Myocyte (in vitro differentiated cells): ENCODE data around the gene GDPD2. TPM values are rescaled to one million over a fixed set of nuclear protein-coding genes. Genes with fewer than 3 reads are reported as not detected.
A peak's percentile ranks its signal among the peaks of the same experiment; 100 is the strongest.
"Not testable (repeated sequence)": the region's sequence is repeated elsewhere in the genome, so short reads cannot be mapped to it uniquely, and the experiment has no call there.

Experiments
- DNase-seq: peaks from one replicate; pipeline ENCODE4 v3.0.0-alpha.2; 2012; ENCODE audit warnings: low read depth
- polyA plus RNA-seq: library from polyadenylated mRNA; unstranded; fragments of >200 nt; gene quantifications from one replicate; pipeline ENCODE4 v1.2.1, GENCODE V29; 2012; ENCODE audit warnings: missing spikeins
- total RNA-seq: library from RNA; depleted of rRNA; stranded (reverse); fragments of >200 nt; gene quantifications from 2 replicates; pipeline ENCODE4 v1.2.3, GENCODE V29; 2014

GDPD2 gene
- not detected in 2 replicates for total RNA-seq
- polyA plus RNA-seq: 0.15 TPM

GRCh38 chrX:70422851-70423341, at the start of gene GDPD2:
Gene GDPD2 (plus strand): TSS chrX:70423314. CDS start chrX:70424985, 1,671 bp downstream.
- peak; percentile 61 for DNase-seq

- DNase-seq: no peak
Observed at GRCh38 chrX:70386235-70386634, 36.9 kb upstream of the GDPD2 start.

- no peak for DNase-seq
Observed at GRCh38 chrX:70398899-70399298, 24.2 kb upstream of the GDPD2 start.

GRCh38 chrX:70400181-70400580, 22.9 kb upstream of the GDPD2 start:
- DNase-seq: not testable (repeated sequence)

- DNase-seq: no peak
Observed at GRCh38 chrX:70402721-70403120, 20.4 kb upstream of the GDPD2 start.

GRCh38 chrX:70405003-70405402, 18.1 kb upstream of the GDPD2 start:
- no peak for DNase-seq

GRCh38 chrX:70410921-70411320, 12.2 kb upstream of the GDPD2 start:
- DNase-seq: no peak

- DNase-seq: no peak
Observed at GRCh38 chrX:70411475-70411874, 11.6 kb upstream of the GDPD2 start.

GRCh38 chrX:70421618-70422017, 1.5 kb upstream of the GDPD2 start:
- DNase-seq: no peak

GRCh38 chrX:70423936-70424675, 992 bp downstream of the GDPD2 start:
- DNase-seq: no peak

GRCh38 chrX:70424801-70425200, 1.7 kb downstream of the GDPD2 start:
- DNase-seq: no peak

GRCh38 chrX:70426286-70427278, 3.5 kb downstream of the GDPD2 start:
- no peak for DNase-seq

GRCh38 chrX:70427365-70427764, 4.3 kb downstream of the GDPD2 start:
- DNase-seq: no peak

GRCh38 chrX:70429759-70430158, 6.6 kb downstream of the GDPD2 start:
- DNase-seq: no peak

- DNase-seq: no peak
Observed at GRCh38 chrX:70432936-70433847, 10.1 kb downstream of the GDPD2 start.

- DNase-seq: peak; percentile 71
Observed at GRCh38 chrX:70433848-70434351, 10.8 kb downstream of the GDPD2 start.

GRCh38 chrX:70434352-70434866, 11.3 kb downstream of the GDPD2 start:
- DNase-seq: peak; percentile 88

GRCh38 chrX:70434914-70435586, 11.9 kb downstream of the GDPD2 start:
- DNase-seq: peak; percentile 92

- no peak for DNase-seq
Observed at GRCh38 chrX:70436343-70436742, 13.2 kb downstream of the GDPD2 start.

GRCh38 chrX:70437011-70437410, 13.9 kb downstream of the GDPD2 start:
- DNase-seq: no peak
